Spinal cord (tissue), 10 donors: ENCODE results near the gene TLCD3B. TPM values are rescaled to one million over a fixed set of nuclear protein-coding genes. Genes with fewer than 3 reads are reported as not detected.
A peak's percentile ranks its signal among the peaks of the same experiment; 100 is the strongest.
"Not testable (repeated sequence)": the region's sequence is repeated elsewhere in the genome, so short reads cannot be mapped to it uniquely, and the experiment has no call there.

Experiments used
- DNase-seq, 6 donors: peaks; one replicate each; pipeline versions ENCODE4 v3.0.0 to v3.0.0-alpha.2; 2013 to 2015; ENCODE audit warnings: low spot score in 6 of 6, low read depth in 4 of 6
- H3K27ac ChIP-seq: one replicate; pipeline ENCODE4 v1.5.1; 2013; ENCODE audit warnings: low read depth, low read length, control low read depth
- H3K27me3 ChIP-seq: one replicate; pipeline ENCODE4 v1.6.1; 2013; ENCODE audit warnings: low read length; ENCODE audit not compliant: control insufficient read depth, insufficient read depth
- H3K36me3 ChIP-seq: one replicate; pipeline ENCODE4 v1.6.1; 2013; ENCODE audit warnings: low read length; ENCODE audit not compliant: control insufficient read depth, insufficient read depth
- H3K4me1 ChIP-seq: one replicate; pipeline ENCODE4 v1.6.1; 2013; ENCODE audit warnings: low read length; ENCODE audit not compliant: control insufficient read depth, insufficient read depth
- H3K4me3 ChIP-seq: one replicate; pipeline ENCODE4 v1.5.1; 2013; ENCODE audit warnings: low read depth, low read length, control low read depth
- H3K9me3 ChIP-seq: one replicate; pipeline ENCODE4 v1.6.1; 2013; ENCODE audit warnings: low read length; ENCODE audit not compliant: control insufficient read depth, insufficient read depth
- WGBS: methylation state at CpG from one replicate; pipeline ENCODE4 v1.1.5; 2013; ENCODE audit warnings: missing lambda C conversion rate; ENCODE audit not compliant: insufficient coverage; 5-methylcytosine and 5-hydroxymethylcytosine counted together
- polyA plus RNA-seq, 2 donors: library from polyadenylated mRNA; unstranded; fragments of 120-200 nt; gene quantifications; one replicate each; pipeline ENCODE4 v1.2.1, GENCODE V29; 2013; ENCODE audit not compliant: insufficient read length in 2 of 2
- total RNA-seq, 2 donors: library from RNA; depleted of rRNA in 1 of 2; stranded (reverse); fragments of 120-200 nt in 1 of 2; fragments of >200 nt in 1 of 2; gene quantifications; one replicate each; pipeline versions ENCODE4 v1.2.3 to v1.2.4, GENCODE V29; 2013 to 2014
- donor health status: healthy.

TLCD3B gene
- total and polyA plus RNA-seq, 4 donors: 10.2 to 136 (median 69.1) TPM

DNA sequence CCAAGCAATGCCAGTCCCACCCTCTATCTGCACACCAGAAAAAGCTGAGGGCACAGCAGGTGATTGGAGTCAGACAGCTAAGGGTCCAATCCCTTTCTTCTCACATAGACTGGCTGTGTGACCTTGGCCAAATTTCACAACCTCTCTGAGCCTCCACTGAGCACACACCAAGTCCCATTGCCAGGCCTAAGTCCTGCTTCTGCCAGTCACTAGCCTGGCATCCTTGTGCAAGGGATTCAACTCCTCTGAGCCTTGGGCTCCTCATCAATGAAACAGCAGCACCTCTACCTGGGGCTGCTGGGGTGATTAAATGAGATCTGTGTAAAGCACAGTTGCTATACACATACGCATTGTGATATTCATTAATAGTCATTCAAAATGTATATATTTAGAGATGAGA lies 15.5 kb upstream of the TLCD3B start:
- WGBS: no CpG with 5 or more reads among the region's 1 CpG
- peaks cover 18% of the 10 kb centered on the region for H3K4me1 ChIP-seq
- no peak overlapping the region for H3K27ac ChIP-seq
- H3K36me3 ChIP-seq: no peaks in the 10 kb centered on the region
- no peaks in the 10 kb centered on the region for H3K27me3 ChIP-seq
- no peak overlapping the region for H3K4me3 ChIP-seq
- H3K9me3 ChIP-seq: no peaks in the 10 kb centered on the region
- no peak for DNase-seq

- Histone ChIP-seq H3K4me1 (peaks cover 17% of the 10 kb centered on the region), H3K4me3 (no peak overlapping the region), H3K9me3 (no peaks in the 10 kb centered on the region), H3K27me3 (no peaks in the 10 kb centered on the region), H3K36me3 (no peaks in the 10 kb centered on the region), H3K27ac (no peak overlapping the region)
- no peak for DNase-seq
- 83% methylated on average over 1 of the region's 8 CpGs for WGBS
Measured at GRCh38 chr16:30046178-30046577, 15.1 kb upstream of the TLCD3B start.

- Histone ChIP-seq H3K27ac (no peak overlapping the region), H3K36me3 (no peaks in the 10 kb centered on the region), H3K4me1 (no peaks in the 10 kb centered on the region), H3K27me3 (no peaks in the 10 kb centered on the region), H3K9me3 (no peaks in the 10 kb centered on the region), H3K4me3 (no peak overlapping the region)
- peak in 2 of 6 donors; percentile 51 to 64 for DNase-seq
- WGBS: 83% methylated on average over 1 of the region's 5 CpGs
Measured at GRCh38 chr16:30041841-30042240, 10.8 kb upstream of the TLCD3B start.

DNA sequence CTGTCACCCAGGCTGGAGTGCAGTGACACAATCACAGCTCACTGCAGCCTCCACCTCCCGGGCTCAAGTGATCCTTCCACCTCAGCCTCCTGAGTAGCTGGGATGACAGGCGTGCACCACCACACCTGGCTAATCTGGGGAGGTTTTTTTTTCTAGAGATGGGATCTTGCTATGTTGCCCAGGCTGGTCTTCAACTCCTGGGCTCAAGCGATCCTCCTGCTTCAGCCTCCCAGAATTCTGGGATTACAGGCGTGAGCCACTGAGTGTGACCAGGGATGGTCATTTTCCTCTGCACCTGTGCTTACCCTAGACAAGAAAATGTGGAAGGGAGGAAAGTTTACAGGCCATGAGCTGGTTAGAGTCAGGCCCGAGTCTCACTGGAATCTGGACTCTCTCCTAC lies 9.6 kb upstream of the TLCD3B start:
- DNase-seq, H3K4me3 ChIP-seq, H3K4me1 ChIP-seq, H3K9me3 ChIP-seq, H3K27me3 ChIP-seq, H3K27ac ChIP-seq, H3K36me3 ChIP-seq: not testable (repeated sequence)
- 78% methylated on average over 1 of the region's 5 CpGs for WGBS

DNA sequence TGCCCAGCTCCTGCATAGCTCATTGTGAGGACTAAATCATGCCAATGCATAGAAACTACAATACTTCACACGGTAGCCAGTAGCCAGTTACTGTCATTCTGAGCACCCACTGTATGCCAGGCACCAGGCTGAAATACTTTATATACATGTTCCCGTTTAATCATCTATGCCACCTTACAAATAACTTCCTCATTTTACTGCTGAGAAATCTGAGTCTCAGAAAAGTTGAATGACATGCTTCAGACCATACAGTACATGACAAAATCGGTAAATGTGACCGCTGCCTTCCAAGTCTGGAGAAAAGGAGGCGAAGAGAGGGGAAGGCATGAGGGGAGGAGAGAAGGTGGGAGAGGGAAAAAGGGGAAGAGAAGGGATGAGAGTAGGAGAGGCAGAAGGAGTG lies 9.2 kb upstream of the TLCD3B start:
- 75% methylated on average over 3 of the region's 5 CpGs for WGBS
- no peaks in the 10 kb centered on the region for H3K9me3 ChIP-seq
- no peak overlapping the region for H3K4me3 ChIP-seq
- H3K4me1 ChIP-seq: no peaks in the 10 kb centered on the region
- H3K36me3 ChIP-seq: no peaks in the 10 kb centered on the region
- no peaks in the 10 kb centered on the region for H3K27me3 ChIP-seq
- no peak for DNase-seq
- no peak overlapping the region for H3K27ac ChIP-seq

- peaks cover 2% of the 10 kb centered on the region for H3K27me3 ChIP-seq
- 81% methylated on average over 7 of the region's 7 CpGs for WGBS
- no peak for DNase-seq
Measured at GRCh38 chr16:30033270-30033669, 2.2 kb upstream of the TLCD3B start.

GRCh38 chr16:30032083-30032819 lies 1.2 kb upstream of the TLCD3B start:
- peak in 5 of 6 donors; percentile 53 to 98 (median 88) for DNase-seq
- peaks cover 12% of the 10 kb centered on the region for H3K36me3 ChIP-seq
- peaks cover 2% of the 10 kb centered on the region for H3K27me3 ChIP-seq
- H3K9me3 ChIP-seq: no peaks in the 10 kb centered on the region
- H3K4me3 ChIP-seq: no peak overlapping the region
- peaks cover 52% of the 10 kb centered on the region for H3K4me1 ChIP-seq
- 4% methylated on average over 6 of the region's 12 CpGs for WGBS
- no peak overlapping the region for H3K27ac ChIP-seq

More at GRCh38 chr16:30033270-30033669, 2.2 kb upstream of the TLCD3B start:
- Histone ChIP-seq H3K4me1 (peaks cover 42% of the 10 kb centered on the region), H3K9me3 (no peaks in the 10 kb centered on the region), H3K36me3 (peaks cover 4% of the 10 kb centered on the region), H3K27ac (no peak overlapping the region), H3K4me3 (no peak overlapping the region)

DNA sequence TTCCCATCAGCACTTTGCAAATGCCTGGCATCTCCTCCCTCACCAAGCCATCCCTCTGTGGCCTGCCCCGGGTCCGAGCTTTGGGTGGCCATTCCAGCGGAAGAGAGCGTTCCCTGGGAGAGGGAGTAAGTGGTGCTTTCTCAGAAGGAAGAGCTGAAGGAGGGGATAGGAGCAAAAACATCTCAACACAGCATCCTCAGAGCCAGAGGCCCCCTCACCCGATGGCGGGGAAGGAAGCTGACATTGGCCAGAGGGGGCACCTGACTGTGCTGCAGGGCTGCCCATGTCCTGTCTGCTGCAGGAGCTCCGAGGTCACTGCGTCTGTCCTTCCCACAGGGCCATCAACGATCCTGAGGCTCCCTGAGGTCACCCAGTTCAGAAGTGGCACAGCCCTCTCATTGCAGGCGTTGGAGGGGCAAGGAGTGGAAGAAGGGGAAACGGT lies 427 bp upstream of the TLCD3B start:
- Histone ChIP-seq H3K36me3 (peaks cover 19% of the 10 kb centered on the region), H3K27ac (peak overlapping the region; percentile 47), H3K9me3 (no peaks in the 10 kb centered on the region), H3K4me3 (peak overlapping the region; percentile 43), H3K4me1 (peaks cover 58% of the 10 kb centered on the region), H3K27me3 (peaks cover 2% of the 10 kb centered on the region)
- DNase-seq: peak in 1 of 6 donors; percentile 30
- WGBS: 18% methylated on average over 6 of the region's 11 CpGs

GRCh38 chr16:30030011-30030685 lies 923 bp downstream of the TLCD3B start:
- no peak overlapping the region for H3K27ac ChIP-seq

More at GRCh38 chr16:30030011-30030685, 923 bp downstream of the TLCD3B start:
- Histone ChIP-seq H3K27me3 (peaks cover 2% of the 10 kb centered on the region), H3K9me3 (no peaks in the 10 kb centered on the region), H3K4me3 (peak overlapping the region; percentile 36), H3K36me3 (peaks cover 33% of the 10 kb centered on the region), H3K4me1 (peaks cover 58% of the 10 kb centered on the region)
- 10% methylated on average over 20 of the region's 23 CpGs for WGBS
- DNase-seq: peak in 2 of 6 donors; percentile 40 to 46
